ENCODE measurements around the gene NMT2.

NMT2 gene

GRCh38 chr10:15088428-15089261 lies 79.8 kb downstream of the NMT2 start, which contains the start of gene ACBD7:
Gene ACBD7, minus strand, starts transcription at chr10:15088776. Its CDS starts 48 bp downstream, at chr10:15088728.
- TF ChIP-seq CTCF (conservative IDR thresholded peaks at IDR 0.05; ENCODE audit: low read depth, low read length), result peak; percentile 43; the same call in 1 of the 2 replicates
- Histone ChIP-seq H3K4me2 (peak within 1 kb of the TSS; percentile 95), H3K4me3 (IDR thresholded peaks at IDR 0.05; ENCODE audit: insufficient read depth, low read depth, low read length) (no peak within 1 kb of the TSS), H3K27me3 (ENCODE audit: insufficient read depth, low read depth) (no peaks in the 10 kb centered on the region), H2AFZ (ENCODE audit: low read depth) (peak within 1 kb of the TSS; percentile 87), H3K36me3 (ENCODE audit: insufficient read depth) (no peaks in the 10 kb centered on the region), H3K9ac (peak within 1 kb of the TSS; percentile 36; the same call in 1 of the 2 replicates), H3K79me2 (ENCODE audit: insufficient read depth, low read depth) (no peaks in the 10 kb centered on the region; the same call in 1 of the 2 replicates), H3K27ac (peak within 1 kb of the TSS; percentile 20; the same call in 1 of the 2 replicates), H4K20me1 (ENCODE audit: insufficient read depth) (no peaks in the 10 kb centered on the region), H3K4me1 (ENCODE audit: low read depth, poor library complexity, severe bottlenecking) (peaks cover 7% of the 10 kb centered on the region)

GRCh38 chr10:15084502-15084922 lies 84.0 kb downstream of the NMT2 start:
- Histone ChIP-seq H3K4me1 (ENCODE audit: low read depth, poor library complexity, severe bottlenecking) (peaks cover 7% of the 10 kb centered on the region), H4K20me1 (ENCODE audit: insufficient read depth) (no peaks in the 10 kb centered on the region), H3K27ac (no peak overlapping the region), H3K36me3 (ENCODE audit: insufficient read depth) (no peaks in the 10 kb centered on the region), H3K4me2 (no peak overlapping the region), H3K79me2 (ENCODE audit: insufficient read depth, low read depth) (no peaks in the 10 kb centered on the region; the same call in 1 of the 2 replicates), H2AFZ (ENCODE audit: low read depth) (no peak overlapping the region), H3K9ac (no peak overlapping the region), H3K4me3 (IDR thresholded peaks at IDR 0.05; ENCODE audit: insufficient read depth, low read depth, low read length) (no peak overlapping the region), H3K27me3 (ENCODE audit: insufficient read depth, low read depth) (no peaks in the 10 kb centered on the region)
- TF ChIP-seq CTCF (conservative IDR thresholded peaks at IDR 0.05; ENCODE audit: low read depth, low read length), result no peak

GRCh38 chr10:15083674-15084501 lies 84.6 kb downstream of the NMT2 start:
- TF ChIP-seq CTCF (conservative IDR thresholded peaks at IDR 0.05; ENCODE audit: low read depth, low read length), result no peak
- H4K20me1 ChIP-seq (ENCODE audit: insufficient read depth), result no peaks in the 10 kb centered on the region
- H3K79me2 ChIP-seq (ENCODE audit: insufficient read depth, low read depth), result no peaks in the 10 kb centered on the region; the same call in 1 of the 2 replicates
- no peaks in the 10 kb centered on the region for H3K27me3 ChIP-seq (ENCODE audit: insufficient read depth, low read depth)
- H3K9ac ChIP-seq, result no peak overlapping the region
- no peak overlapping the region for H3K4me3 ChIP-seq (IDR thresholded peaks at IDR 0.05; ENCODE audit: insufficient read depth, low read depth, low read length)
- no peak overlapping the region for H3K27ac ChIP-seq
- no peaks in the 10 kb centered on the region for H3K36me3 ChIP-seq (ENCODE audit: insufficient read depth)
- peaks cover 4% of the 10 kb centered on the region for H3K4me1 ChIP-seq (ENCODE audit: low read depth, poor library complexity, severe bottlenecking)
- no peak overlapping the region for H3K4me2 ChIP-seq
- no peak overlapping the region for H2AFZ ChIP-seq (ENCODE audit: low read depth)

GRCh38 chr10:15075421-15075820 lies 93.1 kb downstream of the NMT2 start:
- no peak for TF ChIP-seq CTCF (conservative IDR thresholded peaks at IDR 0.05; ENCODE audit: low read depth, low read length)
- Histone ChIP-seq H3K4me3 (IDR thresholded peaks at IDR 0.05; ENCODE audit: insufficient read depth, low read depth, low read length) (no peak overlapping the region), H3K27me3 (ENCODE audit: insufficient read depth, low read depth) (no peaks in the 10 kb centered on the region), H3K79me2 (ENCODE audit: insufficient read depth, low read depth) (no peaks in the 10 kb centered on the region), H3K4me1 (ENCODE audit: low read depth, poor library complexity, severe bottlenecking) (no peaks in the 10 kb centered on the region), H3K4me2 (no peak overlapping the region), H2AFZ (ENCODE audit: low read depth) (no peak overlapping the region), H4K20me1 (ENCODE audit: insufficient read depth) (no peaks in the 10 kb centered on the region), H3K27ac (no peak overlapping the region), H3K36me3 (ENCODE audit: insufficient read depth) (no peaks in the 10 kb centered on the region), H3K9ac (no peak overlapping the region)
